Nephron progenitor cell (in vitro differentiated cells): Measurements from ENCODE around the gene STAT5A.

ENCODE experiments used
- DNase-seq: peaks from one replicate; pipeline ENCODE4 v3.0.0; 2021
- H3K27ac Mint-ChIP-seq: 2 replicates; pipeline ENCODE4 v1.8.0; 2021; ENCODE audit warnings: mild to moderate bottlenecking, moderate library complexity, mixed read lengths
- H3K27me3 Mint-ChIP-seq: 2 replicates; pipeline ENCODE4 v1.8.0; 2021; ENCODE audit warnings: mild to moderate bottlenecking, low read depth, mixed read lengths; ENCODE audit not compliant: poor library complexity
- H3K36me3 Mint-ChIP-seq: 2 replicates; pipeline ENCODE4 v1.8.0; 2021; ENCODE audit warnings: low read depth, mixed read lengths
- H3K4me1 Mint-ChIP-seq: 2 replicates; pipeline ENCODE4 v1.8.0; 2021; ENCODE audit warnings: mixed read lengths
- H3K4me3 Mint-ChIP-seq: 2 replicates; pipeline ENCODE4 v1.8.0; 2021; ENCODE audit warnings: mild to moderate bottlenecking, moderate library complexity, mixed read lengths
- H3K9me3 Mint-ChIP-seq: 2 replicates; pipeline ENCODE4 v1.8.0; 2021; ENCODE audit warnings: mild to moderate bottlenecking, moderate library complexity, mixed read lengths
- CTCF ChIP-seq: fragments of 200-600 bp; sonication (generic); IDR thresholded peaks from 2 replicates; pipeline ENCODE4 v1.5.0; 2021; ENCODE audit warnings: antibody characterized with exemption

The STAT5A gene

GRCh38 chr17:42271779-42272035, 16.6 kb upstream of the STAT5A start:
- H3K27me3 Mint-ChIP-seq = peaks cover 4% of the 10 kb centered on the region
- H3K4me1 Mint-ChIP-seq = peaks cover 50% of the 10 kb centered on the region
- H3K4me3 Mint-ChIP-seq = no peak overlapping the region
- DNase-seq = no peak
- H3K9me3 Mint-ChIP-seq = no peaks in the 10 kb centered on the region
- H3K36me3 Mint-ChIP-seq = no peaks in the 10 kb centered on the region
- no peak overlapping the region for H3K27ac Mint-ChIP-seq
- TF ChIP-seq CTCF = no peak

GRCh38 chr17:42272162-42272907, 16.0 kb upstream of the STAT5A start:
- H3K36me3 Mint-ChIP-seq = no peaks in the 10 kb centered on the region
- H3K27me3 Mint-ChIP-seq = peaks cover 7% of the 10 kb centered on the region
- no peaks in the 10 kb centered on the region for H3K9me3 Mint-ChIP-seq
- DNase-seq = no peak
- H3K4me1 Mint-ChIP-seq = peaks cover 56% of the 10 kb centered on the region
- H3K4me3 Mint-ChIP-seq = no peak overlapping the region
- TF ChIP-seq CTCF = no peak
- no peak overlapping the region for H3K27ac Mint-ChIP-seq

- DNase-seq = no peak
- H3K27ac Mint-ChIP-seq = no peak overlapping the region
- peaks cover 9% of the 10 kb centered on the region for H3K27me3 Mint-ChIP-seq
- peaks cover 63% of the 10 kb centered on the region for H3K4me1 Mint-ChIP-seq
- no peaks in the 10 kb centered on the region for H3K9me3 Mint-ChIP-seq
- no peak for TF ChIP-seq CTCF
- H3K4me3 Mint-ChIP-seq = peak overlapping the region; percentile 70
- no peaks in the 10 kb centered on the region for H3K36me3 Mint-ChIP-seq
These were observed 14.6 kb upstream of the STAT5A start for GRCh38 chr17:42273474-42274252.

- H3K4me1 Mint-ChIP-seq = peaks cover 63% of the 10 kb centered on the region
- DNase-seq = no peak
- peaks cover 9% of the 10 kb centered on the region for H3K27me3 Mint-ChIP-seq
- H3K27ac Mint-ChIP-seq = no peak overlapping the region
- H3K36me3 Mint-ChIP-seq = no peaks in the 10 kb centered on the region
- TF ChIP-seq CTCF = no peak
- no peaks in the 10 kb centered on the region for H3K9me3 Mint-ChIP-seq
- H3K4me3 Mint-ChIP-seq = peak overlapping the region; percentile 92
These were observed 14.1 kb upstream of the STAT5A start for GRCh38 chr17:42274253-42274542.

- DNase-seq = no peak
- no peaks in the 10 kb centered on the region for H3K36me3 Mint-ChIP-seq
- peak overlapping the region; percentile 92 for H3K4me3 Mint-ChIP-seq
- TF ChIP-seq CTCF = no peak
- peak overlapping the region; percentile 6 for H3K27ac Mint-ChIP-seq
- H3K9me3 Mint-ChIP-seq = no peaks in the 10 kb centered on the region
- H3K4me1 Mint-ChIP-seq = peaks cover 63% of the 10 kb centered on the region
- H3K27me3 Mint-ChIP-seq = peaks cover 14% of the 10 kb centered on the region
These were observed 13.3 kb upstream of the STAT5A start for GRCh38 chr17:42274812-42275526.
